IPS-18c (cell line): ENCODE data around the gene CDK6.

Experiments
- H3K4me3 ChIP-seq: 2 replicates; pipeline ENCODE4 v1.7.0; 2013; ENCODE audit warnings: low read depth, mild to moderate bottlenecking, low read length, moderate library complexity; ENCODE audit not compliant: insufficient read depth
- H3K9me3 ChIP-seq: one replicate; pipeline ENCODE4 v1.6.1; 2013; ENCODE audit warnings: mild to moderate bottlenecking, low read length, moderate library complexity; ENCODE audit not compliant: control insufficient read depth, insufficient read depth

Gene CDK6

GRCh38 chr7:92639966-92640365 is 196.4 kb downstream of the CDK6 start:
- Histone ChIP-seq H3K9me3 (no peaks in the 10 kb centered on the region), H3K4me3 (no peak overlapping the region)

DNA sequence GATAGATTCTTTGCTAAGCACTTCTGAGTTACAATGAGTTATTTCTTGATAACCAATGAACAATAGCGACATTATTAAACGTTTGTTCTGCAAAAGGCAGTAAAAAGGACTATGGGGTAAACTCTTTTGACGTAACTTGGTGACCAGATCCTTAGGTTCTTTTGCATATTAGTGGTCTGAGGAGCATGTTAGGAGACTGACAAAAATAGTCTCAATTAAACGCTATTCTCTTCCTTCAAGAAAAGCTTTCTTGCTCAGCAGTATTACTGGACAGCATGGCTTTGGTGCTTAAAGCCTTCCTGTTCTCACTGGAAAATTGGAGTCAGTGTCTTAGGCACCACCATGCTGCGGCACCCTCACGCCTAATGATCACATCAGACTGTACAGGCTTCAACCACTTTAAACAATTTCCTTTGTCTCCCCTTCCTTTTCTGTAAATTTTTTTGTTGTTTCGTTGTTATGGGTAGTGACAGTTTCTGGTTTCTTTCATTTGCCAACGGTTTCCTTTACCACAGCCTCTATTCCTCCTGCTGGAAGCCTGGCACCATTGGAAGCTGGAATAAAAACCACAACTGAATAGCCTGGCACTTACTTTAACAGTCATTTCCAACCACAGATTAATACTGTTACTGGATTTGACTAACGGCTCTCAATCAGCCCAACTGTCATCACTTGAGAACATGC is 197.0 kb downstream of the CDK6 start:
- no peak overlapping the region for H3K4me3 ChIP-seq

DNA sequence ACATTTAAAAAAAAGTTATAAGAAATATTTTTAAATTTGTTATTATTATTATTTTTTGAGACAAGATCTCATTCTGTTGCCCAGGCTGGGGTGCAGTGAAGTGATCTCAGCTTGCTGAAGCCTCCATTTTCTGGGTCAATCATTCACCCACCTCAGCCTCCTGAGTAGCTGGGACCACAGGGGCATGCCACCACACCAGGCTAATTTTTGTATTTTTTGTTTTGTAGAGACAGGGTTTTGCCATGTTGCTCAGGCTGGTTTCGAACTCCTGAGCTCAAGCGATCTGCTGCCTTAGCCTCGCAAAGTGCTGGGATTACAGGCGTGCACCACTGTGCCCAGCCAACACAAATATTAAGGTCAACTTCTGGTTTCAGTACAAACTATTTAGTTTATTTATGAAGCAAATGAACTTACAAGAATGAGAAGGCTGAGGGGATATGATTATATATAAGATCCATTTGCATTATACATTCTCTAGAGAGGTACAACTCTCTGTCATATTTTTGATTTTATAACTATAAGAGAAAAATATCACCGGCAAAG is 200.3 kb downstream of the CDK6 start:
- no peak overlapping the region for H3K4me3 ChIP-seq
- no peaks in the 10 kb centered on the region for H3K9me3 ChIP-seq

More for the DNA sequence above, 197.0 kb downstream of the CDK6 start:
- no peaks in the 10 kb centered on the region for H3K9me3 ChIP-seq

GRCh38 chr7:92635538-92635937 is 200.8 kb downstream of the CDK6 start:
- H3K9me3 ChIP-seq = no peaks in the 10 kb centered on the region
- H3K4me3 ChIP-seq = no peak overlapping the region

- Histone ChIP-seq H3K9me3 (no peaks in the 10 kb centered on the region), H3K4me3 (no peak overlapping the region)
Measured at GRCh38 chr7:92634924-92635519, 201.4 kb downstream of the CDK6 start.

GRCh38 chr7:92634205-92634604 is 202.2 kb downstream of the CDK6 start:
- H3K9me3 ChIP-seq = no peaks in the 10 kb centered on the region
- H3K4me3 ChIP-seq = no peak overlapping the region

DNA sequence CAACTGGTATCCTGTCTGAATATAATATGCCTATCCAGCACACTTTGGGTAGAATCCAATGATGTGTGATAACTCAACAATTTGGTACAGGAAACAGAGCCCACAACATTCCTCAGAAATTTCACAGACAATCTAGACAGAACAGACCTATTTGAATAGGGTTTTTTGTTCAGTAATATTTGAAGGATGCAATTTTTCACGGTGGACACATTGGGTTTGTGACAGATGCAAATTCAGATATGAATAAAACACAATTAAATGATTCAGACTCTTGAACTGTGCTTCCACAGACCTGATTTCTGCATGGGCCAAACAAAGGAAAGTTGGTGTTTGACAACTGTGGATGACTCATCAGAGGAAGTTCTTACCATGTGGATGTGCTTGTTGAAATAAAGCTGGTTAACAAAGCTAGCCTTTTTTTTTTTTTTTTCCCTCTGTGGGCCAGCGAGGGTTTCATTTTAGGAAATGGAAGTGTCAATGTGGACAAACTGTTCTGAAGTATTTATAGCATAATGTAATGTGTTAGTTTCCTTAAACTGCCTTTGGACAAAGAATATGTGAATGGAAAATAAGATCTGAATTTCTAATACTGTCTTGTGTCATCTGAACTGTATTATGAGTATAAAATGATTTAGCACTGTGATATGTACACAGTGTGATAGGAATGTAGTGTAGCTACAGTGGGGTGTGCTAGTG is 203.0 kb downstream of the CDK6 start:
- Histone ChIP-seq H3K4me3 (no peak overlapping the region), H3K9me3 (no peaks in the 10 kb centered on the region)

- no peaks in the 10 kb centered on the region for H3K9me3 ChIP-seq
- no peak overlapping the region for H3K4me3 ChIP-seq
Measured at GRCh38 chr7:92632791-92633190, 203.6 kb downstream of the CDK6 start.

- Histone ChIP-seq H3K4me3 (no peak overlapping the region), H3K9me3 (no peaks in the 10 kb centered on the region)
Measured at GRCh38 chr7:92631850-92632487, 204.4 kb downstream of the CDK6 start.

- no peaks in the 10 kb centered on the region for H3K9me3 ChIP-seq
- H3K4me3 ChIP-seq = no peak overlapping the region
Measured at GRCh38 chr7:92631067-92631849, 205.1 kb downstream of the CDK6 start.

DNA sequence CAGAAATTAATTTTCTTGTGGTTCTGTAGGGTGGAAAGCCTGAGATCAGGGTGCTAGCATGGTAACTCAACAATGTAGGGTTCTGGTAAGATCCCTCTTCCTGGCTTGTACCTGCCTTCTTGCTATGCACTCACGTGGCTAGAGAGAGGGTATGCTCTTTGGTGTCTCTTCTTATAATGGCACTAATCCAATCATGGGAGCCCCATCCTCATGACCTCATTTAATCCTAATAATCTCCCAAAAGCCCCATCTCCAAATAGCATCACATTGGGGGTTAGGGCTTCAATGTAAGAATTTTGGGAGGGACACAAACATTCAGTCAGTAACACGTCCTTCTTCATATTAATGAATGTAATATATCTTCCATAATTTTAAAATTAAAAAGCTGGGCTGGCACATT is 206.6 kb downstream of the CDK6 start:
- Histone ChIP-seq H3K9me3 (no peaks in the 10 kb centered on the region), H3K4me3 (no peak overlapping the region)

DNA sequence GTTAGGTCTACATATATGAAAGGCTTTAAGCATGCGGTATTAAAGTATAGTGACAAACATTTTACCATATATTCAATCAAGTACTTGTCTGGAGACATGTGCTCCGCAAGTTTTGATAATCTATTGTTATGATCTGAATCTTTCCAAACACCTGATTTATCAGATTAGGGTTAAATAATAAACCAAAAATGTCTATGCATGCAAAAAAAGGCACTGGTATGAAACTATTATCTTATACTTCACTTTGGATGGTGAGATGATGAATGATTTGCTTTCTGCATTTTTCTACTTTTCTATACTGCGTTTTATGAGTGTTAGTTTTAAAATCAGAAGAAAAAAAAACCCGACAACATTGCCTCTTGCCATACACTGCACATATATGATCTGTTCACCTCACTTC is 208.4 kb downstream of the CDK6 start:
- Histone ChIP-seq H3K9me3 (no peaks in the 10 kb centered on the region), H3K4me3 (no peak overlapping the region)

DNA sequence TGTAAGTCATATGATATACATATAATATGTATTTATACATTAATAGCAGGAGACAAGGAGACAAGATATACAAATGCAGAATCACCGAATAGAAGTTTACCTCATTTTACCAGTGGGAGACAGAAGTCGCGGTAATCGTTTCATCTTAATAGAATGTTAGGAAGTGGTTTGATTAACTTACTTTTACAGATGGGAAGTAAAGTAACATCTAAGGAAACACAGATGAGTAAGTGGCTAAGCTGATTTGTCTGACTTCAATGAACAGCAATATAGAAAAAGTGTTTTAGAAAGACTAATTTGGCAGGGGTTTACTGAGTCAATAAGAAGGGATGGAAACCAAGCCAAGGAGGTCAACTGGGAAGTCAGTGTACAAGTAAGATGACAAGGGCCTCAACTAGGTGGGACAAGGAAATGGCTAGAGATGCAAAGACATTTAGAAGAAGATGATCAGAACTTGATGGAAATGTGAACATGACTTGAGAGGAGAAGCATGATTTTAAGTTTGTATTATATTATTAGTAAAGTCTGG is 210.0 kb downstream of the CDK6 start:
- Histone ChIP-seq H3K4me3 (no peak overlapping the region), H3K9me3 (no peaks in the 10 kb centered on the region)

GRCh38 chr7:92625617-92626016 is 210.8 kb downstream of the CDK6 start:
- H3K4me3 ChIP-seq = no peak overlapping the region
- no peaks in the 10 kb centered on the region for H3K9me3 ChIP-seq

GRCh38 chr7:92624298-92624996 is 211.9 kb downstream of the CDK6 start:
- Histone ChIP-seq H3K4me3 (no peak overlapping the region), H3K9me3 (no peaks in the 10 kb centered on the region)

GRCh38 chr7:92623544-92623943 is 212.8 kb downstream of the CDK6 start:
- Histone ChIP-seq H3K9me3 (no peaks in the 10 kb centered on the region), H3K4me3 (no peak overlapping the region)
